ENCODE results near the gene GNAO1.
A peak's percentile ranks its signal among the peaks of the same experiment; 100 is the strongest.

GNAO1 gene

GRCh38 chr16:56315955-56316354 lies 124.7 kb downstream of the GNAO1 start:
- DNase-seq = no peak

- no peak for DNase-seq
Observed at GRCh38 chr16:56316545-56316944, 125.3 kb downstream of the GNAO1 start.

- DNase-seq = peak; percentile 92
Observed at GRCh38 chr16:56317998-56318826, 126.9 kb downstream of the GNAO1 start.

GRCh38 chr16:56318827-56319140 lies 127.5 kb downstream of the GNAO1 start:
- DNase-seq = no peak

- no peak for DNase-seq
Observed at GRCh38 chr16:56319376-56319775, 128.1 kb downstream of the GNAO1 start.

GRCh38 chr16:56320056-56320455 lies 128.8 kb downstream of the GNAO1 start:
- no peak for DNase-seq

GRCh38 chr16:56320811-56321558 lies 129.7 kb downstream of the GNAO1 start:
- DNase-seq = no peak

- no peak for DNase-seq
Observed at GRCh38 chr16:56321571-56321970, 130.3 kb downstream of the GNAO1 start.

GRCh38 chr16:56324406-56324805 lies 133.1 kb downstream of the GNAO1 start:
- DNase-seq = peak; percentile 67

GRCh38 chr16:56325956-56326355 lies 134.7 kb downstream of the GNAO1 start:
- DNase-seq = no peak

- no peak for DNase-seq
Observed at GRCh38 chr16:56327071-56327928, 136.0 kb downstream of the GNAO1 start.

- no peak for DNase-seq
Observed at GRCh38 chr16:56327929-56328258, 136.6 kb downstream of the GNAO1 start.

GRCh38 chr16:56328276-56329022 lies 137.2 kb downstream of the GNAO1 start:
- no peak for DNase-seq

GRCh38 chr16:56329887-56330286 lies 138.6 kb downstream of the GNAO1 start:
- DNase-seq = no peak

GRCh38 chr16:56330476-56330875 lies 139.2 kb downstream of the GNAO1 start:
- no peak for DNase-seq

GRCh38 chr16:56331399-56331798 lies 140.1 kb downstream of the GNAO1 start:
- no peak for DNase-seq

- no peak for DNase-seq
Observed at GRCh38 chr16:56331915-56332314, 140.6 kb downstream of the GNAO1 start.

GRCh38 chr16:56332464-56333079 lies 141.3 kb downstream of the GNAO1 start:
- peak; percentile 95 for DNase-seq

GRCh38 chr16:56334761-56335160 lies 143.5 kb downstream of the GNAO1 start:
- DNase-seq = no peak

GRCh38 chr16:56336071-56336688 lies 144.9 kb downstream of the GNAO1 start:
- DNase-seq = no peak

GRCh38 chr16:56336711-56337110 lies 145.4 kb downstream of the GNAO1 start:
- no peak for DNase-seq

Data from islet precursor cell (in vitro differentiated cells).